ENCODE results near the gene OR4D2. TPM values are rescaled to one million over a fixed set of nuclear protein-coding genes. Genes with fewer than 3 reads are reported as not detected.
"Not testable (repeated sequence)": the region's sequence is repeated elsewhere in the genome, so short reads cannot be mapped to it uniquely, and the experiment has no call there.

Gene OR4D2
- not detected in 2 replicates for total RNA-seq (2014; rRNA removed; shearing (Covaris generic); ENCODE audit: low replicate concordance)

DNA sequence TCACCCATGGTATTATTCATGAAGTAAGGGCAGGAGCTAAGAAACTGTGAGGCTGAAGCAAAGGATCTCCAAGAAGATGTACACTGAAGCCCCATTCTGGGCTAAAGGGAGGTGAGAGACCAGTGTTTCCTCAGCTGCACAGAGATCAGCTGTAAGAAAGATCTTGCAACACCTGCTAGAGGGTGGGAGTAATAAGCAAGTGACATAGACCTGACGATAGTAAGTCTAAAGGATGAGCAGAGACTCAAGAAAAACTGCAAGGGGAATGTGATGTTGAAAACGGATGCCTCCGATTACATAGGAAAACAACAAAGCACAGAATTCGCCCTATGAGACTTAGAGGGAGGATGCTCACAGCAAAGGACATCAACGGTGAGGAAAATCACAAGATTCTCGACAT, at the start of gene OR4D2:
Gene OR4D2 (plus strand): TSS at position 301 of the 400 bp plus-strand sequence. CDS start 2,674 bp downstream, outside the sequence.
- H3K27me3 ChIP-seq (ENCODE audit: low read length), result no peaks in the 10 kb centered on the region
- H3K9ac ChIP-seq (ENCODE audit: low read length), result no peak within 1 kb of the TSS
- no peaks in the 10 kb centered on the region for H3K9me3 ChIP-seq (ENCODE audit: low read length)
- H4K20me1 ChIP-seq (ENCODE audit: insufficient read depth, low read depth, low read length), result no peaks in the 10 kb centered on the region
- no peak within 1 kb of the TSS for H2AFZ ChIP-seq (ENCODE audit: low read length)
- no peak within 1 kb of the TSS for H3K27ac ChIP-seq (ENCODE audit: low read length)
- no peaks in the 10 kb centered on the region for H3K4me1 ChIP-seq (ENCODE audit: low read length)
- no peak within 1 kb of the TSS for H3K4me3 ChIP-seq (ENCODE audit: low read length)
- H3K79me2 ChIP-seq (ENCODE audit: low read length), result no peaks in the 10 kb centered on the region
- no peaks in the 10 kb centered on the region for H3K9me2 ChIP-seq (replicated peaks; ENCODE audit: insufficient read depth, low read length)
- no peaks in the 10 kb centered on the region for H3K36me3 ChIP-seq (ENCODE audit: insufficient read depth, low read length)
- DNase-seq, result no peak
- H3K4me2 ChIP-seq (ENCODE audit: low read depth, low read length, poor library complexity, severe bottlenecking), result no peak within 1 kb of the TSS

DNA sequence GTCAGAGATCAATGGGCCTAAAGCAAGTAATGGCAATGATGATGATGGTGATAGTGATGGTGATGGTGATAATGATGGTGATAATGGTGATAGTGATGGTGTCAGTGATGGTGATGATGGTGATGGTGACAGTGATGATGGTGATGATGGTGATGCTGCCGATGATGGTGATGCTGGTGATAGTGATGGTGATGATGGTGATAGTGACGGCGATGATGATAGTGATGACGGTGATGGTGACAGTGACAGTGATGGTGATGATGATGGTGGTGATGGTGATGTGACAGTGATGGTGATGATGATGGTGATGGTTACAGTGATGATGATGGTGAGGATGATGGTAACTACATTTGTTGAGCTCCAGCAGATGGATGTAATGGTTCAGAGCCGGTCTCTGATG, 49.4 kb upstream of the OR4D2 start:
- Histone ChIP-seq H3K4me2 (ENCODE audit: low read depth, low read length, poor library complexity, severe bottlenecking) (no peak overlapping the region), H4K20me1 (ENCODE audit: insufficient read depth, low read depth, low read length) (no peaks in the 10 kb centered on the region), H2AFZ (ENCODE audit: low read length) (no peak overlapping the region), H3K79me2 (ENCODE audit: low read length) (no peaks in the 10 kb centered on the region), H3K9ac (ENCODE audit: low read length) (no peak overlapping the region), H3K27ac (ENCODE audit: low read length) (no peak overlapping the region), H3K4me3 (ENCODE audit: low read length) (no peak overlapping the region), H3K9me3 (ENCODE audit: low read length) (no peaks in the 10 kb centered on the region), H3K36me3 (ENCODE audit: insufficient read depth, low read length) (no peaks in the 10 kb centered on the region), H3K9me2 (replicated peaks; ENCODE audit: insufficient read depth, low read length) (no peaks in the 10 kb centered on the region), H3K4me1 (ENCODE audit: low read length) (no peaks in the 10 kb centered on the region), H3K27me3 (ENCODE audit: low read length) (no peaks in the 10 kb centered on the region)
- DNase-seq, result no peak

DNA sequence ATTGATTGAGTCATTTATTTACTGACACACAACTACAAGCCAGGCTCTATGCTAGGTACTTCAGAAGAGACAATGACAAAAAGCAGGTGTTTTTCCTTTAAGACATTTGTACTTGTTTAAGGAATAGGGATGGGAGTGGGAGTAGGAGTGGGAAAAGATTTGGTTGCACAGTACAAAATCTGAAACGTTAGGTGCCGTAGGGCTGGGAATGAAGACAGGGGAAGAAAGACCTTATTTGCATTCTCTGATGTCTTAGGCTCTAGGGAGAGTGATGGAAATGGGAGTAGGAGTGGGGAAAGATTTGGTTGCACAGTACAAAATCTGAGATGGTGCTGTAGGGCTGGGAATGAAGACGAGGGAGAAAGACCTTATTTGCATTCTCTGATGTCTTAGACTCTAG, 47.3 kb upstream of the OR4D2 start:
- H3K27me3 ChIP-seq (ENCODE audit: low read length), result no peaks in the 10 kb centered on the region
- H3K4me1 ChIP-seq (ENCODE audit: low read length), result no peaks in the 10 kb centered on the region
- no peaks in the 10 kb centered on the region for H3K36me3 ChIP-seq (ENCODE audit: insufficient read depth, low read length)
- no peaks in the 10 kb centered on the region for H3K79me2 ChIP-seq (ENCODE audit: low read length)
- no peak overlapping the region for H3K27ac ChIP-seq (ENCODE audit: low read length)
- no peaks in the 10 kb centered on the region for H3K9me2 ChIP-seq (replicated peaks; ENCODE audit: insufficient read depth, low read length)
- no peak overlapping the region for H3K4me2 ChIP-seq (ENCODE audit: low read depth, low read length, poor library complexity, severe bottlenecking)
- DNase-seq, result peak; percentile 24
- no peaks in the 10 kb centered on the region for H4K20me1 ChIP-seq (ENCODE audit: insufficient read depth, low read depth, low read length)
- no peaks in the 10 kb centered on the region for H3K9me3 ChIP-seq (ENCODE audit: low read length)
- no peak overlapping the region for H3K9ac ChIP-seq (ENCODE audit: low read length)
- H2AFZ ChIP-seq (ENCODE audit: low read length), result no peak overlapping the region
- H3K4me3 ChIP-seq (ENCODE audit: low read length), result no peak overlapping the region

DNA sequence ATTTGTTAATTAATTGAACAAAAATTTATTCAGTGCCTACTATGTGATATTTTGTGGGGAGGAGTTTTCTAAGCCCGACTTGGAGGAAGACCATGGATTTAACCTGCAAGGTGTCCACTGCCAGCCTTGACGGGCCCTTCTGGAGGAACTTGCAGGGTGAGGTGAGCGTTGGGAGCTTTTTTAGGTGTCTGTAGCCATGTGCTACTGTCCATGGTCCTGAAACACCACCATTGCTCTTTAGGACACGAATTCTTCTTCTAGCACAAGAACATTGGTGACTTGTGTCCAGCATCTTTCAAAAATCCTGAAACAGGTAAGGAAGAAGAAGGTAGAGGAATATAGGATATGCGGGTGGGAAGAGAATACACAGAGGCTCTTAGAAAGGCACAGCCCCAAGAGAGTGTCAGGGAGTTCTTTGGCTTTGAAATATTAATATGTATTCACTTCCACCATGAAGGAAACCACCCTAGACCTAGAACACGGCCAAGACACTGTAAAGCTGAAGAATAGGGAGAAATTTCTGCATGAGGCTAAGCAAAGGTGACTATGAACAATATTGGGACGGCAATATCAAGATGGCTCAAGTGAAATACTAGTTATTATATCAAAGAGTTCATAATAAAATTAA, 46.5 kb upstream of the OR4D2 start:
- no peak overlapping the region for H2AFZ ChIP-seq (ENCODE audit: low read length)
- no peaks in the 10 kb centered on the region for H3K9me2 ChIP-seq (replicated peaks; ENCODE audit: insufficient read depth, low read length)
- H3K9me3 ChIP-seq (ENCODE audit: low read length), result no peaks in the 10 kb centered on the region
- H3K9ac ChIP-seq (ENCODE audit: low read length), result no peak overlapping the region
- no peaks in the 10 kb centered on the region for H3K79me2 ChIP-seq (ENCODE audit: low read length)
- H3K4me3 ChIP-seq (ENCODE audit: low read length), result no peak overlapping the region
- peak; percentile 83 for DNase-seq
- 0 out of 2 replicates have a peak, but pooled peaks cover under 1% of the 10 kb centered on the region for H3K27me3 ChIP-seq (ENCODE audit: low read length)
- no peak overlapping the region for H3K27ac ChIP-seq (ENCODE audit: low read length)
- no peaks in the 10 kb centered on the region for H3K36me3 ChIP-seq (ENCODE audit: insufficient read depth, low read length)
- no peak overlapping the region for H3K4me2 ChIP-seq (ENCODE audit: low read depth, low read length, poor library complexity, severe bottlenecking)
- H4K20me1 ChIP-seq (ENCODE audit: insufficient read depth, low read depth, low read length), result no peaks in the 10 kb centered on the region
- H3K4me1 ChIP-seq (ENCODE audit: low read length), result no peaks in the 10 kb centered on the region

DNA sequence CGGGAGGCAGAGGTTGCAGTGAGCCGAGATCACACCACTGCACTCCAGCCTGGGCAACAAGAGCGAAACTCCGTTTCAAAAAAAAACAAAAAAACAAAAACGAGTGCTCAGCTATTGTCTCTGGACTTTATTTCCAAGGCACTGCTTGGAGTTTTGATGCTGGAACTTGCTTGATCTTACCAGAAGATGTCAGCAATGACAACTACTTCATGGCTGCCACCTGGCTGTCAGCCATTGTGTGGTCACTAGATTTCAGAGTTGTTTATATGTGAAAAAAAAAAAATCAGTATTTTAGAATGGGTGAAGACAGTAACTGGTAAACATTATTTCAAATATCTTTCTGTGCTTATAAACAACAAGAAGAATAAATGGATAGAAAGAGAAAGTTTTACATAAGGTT, 44.9 kb upstream of the OR4D2 start:
- Histone ChIP-seq H3K4me3 (ENCODE audit: low read length) (no peak overlapping the region), H3K79me2 (ENCODE audit: low read length) (no peaks in the 10 kb centered on the region), H3K9me2 (replicated peaks; ENCODE audit: insufficient read depth, low read length) (no peaks in the 10 kb centered on the region), H3K27me3 (ENCODE audit: low read length) (0 out of 2 replicates have a peak, but pooled peaks cover 2% of the 10 kb centered on the region), H3K4me1 (ENCODE audit: low read length) (no peaks in the 10 kb centered on the region), H3K27ac (ENCODE audit: low read length) (no peak overlapping the region), H2AFZ (ENCODE audit: low read length) (no peak overlapping the region), H4K20me1 (ENCODE audit: insufficient read depth, low read depth, low read length) (no peaks in the 10 kb centered on the region), H3K4me2 (ENCODE audit: low read depth, low read length, poor library complexity, severe bottlenecking) (no peak overlapping the region), H3K9ac (ENCODE audit: low read length) (no peak overlapping the region), H3K9me3 (ENCODE audit: low read length) (no peaks in the 10 kb centered on the region), H3K36me3 (ENCODE audit: insufficient read depth, low read length) (no peaks in the 10 kb centered on the region)
- DNase-seq, result peak; percentile 61

DNA sequence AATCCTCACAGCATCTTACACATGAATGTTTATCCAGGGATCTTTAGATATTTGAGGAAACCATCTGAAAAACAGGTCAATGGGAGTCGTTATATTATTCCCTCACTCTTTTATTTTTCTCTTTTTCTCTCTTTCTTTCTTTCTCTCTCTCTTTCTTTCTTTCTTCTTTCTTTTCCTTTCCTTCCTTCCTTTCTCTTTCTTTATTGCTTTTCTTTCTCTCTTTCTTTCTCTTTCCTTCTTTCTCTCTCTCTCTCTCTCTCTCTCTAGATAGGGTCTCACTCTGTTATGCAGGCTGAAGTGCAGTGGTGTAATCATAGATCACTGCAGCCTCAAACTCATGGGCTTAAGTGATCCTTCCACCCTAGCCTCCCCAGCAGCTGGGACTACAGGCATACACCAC, 38.9 kb upstream of the OR4D2 start:
- DNase-seq, result no peak
- Histone ChIP-seq H3K9ac (ENCODE audit: low read length) (no peak overlapping the region), H2AFZ (ENCODE audit: low read length) (no peak overlapping the region), H3K27ac (ENCODE audit: low read length) (no peak overlapping the region), H3K4me2 (ENCODE audit: low read depth, low read length, poor library complexity, severe bottlenecking) (no peak overlapping the region), H4K20me1 (ENCODE audit: insufficient read depth, low read depth, low read length) (no peaks in the 10 kb centered on the region), H3K79me2 (ENCODE audit: low read length) (no peaks in the 10 kb centered on the region), H3K36me3 (ENCODE audit: insufficient read depth, low read length) (no peaks in the 10 kb centered on the region), H3K27me3 (ENCODE audit: low read length) (0 out of 2 replicates have a peak, but pooled peaks cover 2% of the 10 kb centered on the region), H3K4me1 (ENCODE audit: low read length) (no peaks in the 10 kb centered on the region), H3K9me3 (ENCODE audit: low read length) (peaks cover 4% of the 10 kb centered on the region), H3K4me3 (ENCODE audit: low read length) (no peak overlapping the region), H3K9me2 (replicated peaks; ENCODE audit: insufficient read depth, low read length) (no peaks in the 10 kb centered on the region)

DNA sequence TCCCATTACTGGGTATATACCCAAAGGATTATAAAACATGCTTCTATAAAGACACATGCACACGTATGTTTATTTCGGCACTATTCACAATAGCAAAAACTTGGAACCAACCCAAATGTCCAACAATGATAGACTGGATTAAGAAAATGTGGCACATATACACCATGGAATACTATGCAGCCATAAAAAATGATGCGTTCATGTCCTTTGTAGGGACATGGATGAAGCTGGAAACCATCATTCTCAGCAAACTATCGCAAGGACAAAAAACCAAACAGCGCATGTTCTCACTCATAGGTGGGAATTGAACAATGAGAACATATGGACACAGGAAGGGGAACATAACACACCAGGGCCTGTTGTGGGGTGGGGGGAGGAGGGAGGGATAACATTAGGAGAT, 34.1 kb upstream of the OR4D2 start:
- not testable (repeated sequence) for H3K36me3 ChIP-seq (ENCODE audit: insufficient read depth, low read length); H3K9me2 ChIP-seq (replicated peaks; ENCODE audit: insufficient read depth, low read length); H3K4me1 ChIP-seq (ENCODE audit: low read length); H3K9me3 ChIP-seq (ENCODE audit: low read length); H3K79me2 ChIP-seq (ENCODE audit: low read length); H3K4me3 ChIP-seq (ENCODE audit: low read length); H2AFZ ChIP-seq (ENCODE audit: low read length); H4K20me1 ChIP-seq (ENCODE audit: insufficient read depth, low read depth, low read length); H3K27me3 ChIP-seq (ENCODE audit: low read length); H3K9ac ChIP-seq (ENCODE audit: low read length); H3K27ac ChIP-seq (ENCODE audit: low read length); H3K4me2 ChIP-seq (ENCODE audit: low read depth, low read length, poor library complexity, severe bottlenecking); DNase-seq

DNA sequence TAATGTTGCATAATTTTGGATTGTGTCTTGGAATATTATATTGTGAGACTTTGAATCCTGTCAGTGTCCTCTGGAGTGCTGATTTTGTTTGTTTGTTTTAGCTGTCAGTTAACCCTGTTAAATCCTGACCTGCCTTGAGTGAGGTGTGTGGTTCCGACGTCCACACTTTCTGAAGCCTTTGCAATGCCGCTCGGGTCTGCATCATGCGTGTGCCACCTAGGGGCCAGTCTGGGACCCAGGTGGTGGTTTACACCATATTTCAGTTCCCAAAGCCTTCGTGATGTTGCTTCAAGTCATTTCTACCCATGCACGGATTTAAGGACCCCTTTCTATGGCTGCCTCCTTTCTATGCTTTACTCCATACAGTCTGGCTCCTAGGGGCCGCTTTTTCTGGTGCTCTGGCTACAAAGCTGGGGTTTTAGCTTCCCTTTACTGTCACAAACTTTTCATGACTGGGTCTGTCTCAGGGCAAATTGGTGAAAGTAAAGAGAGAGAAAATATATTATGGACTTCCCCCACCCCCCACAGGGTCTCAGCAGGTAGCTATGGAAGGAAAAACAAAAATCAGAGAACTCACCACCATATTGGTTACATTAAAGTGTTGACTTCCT, 30.0 kb upstream of the OR4D2 start:
- H3K36me3 ChIP-seq (ENCODE audit: insufficient read depth, low read length), result no peaks in the 10 kb centered on the region

More for the DNA sequence above, 30.0 kb upstream of the OR4D2 start:
- no peaks in the 10 kb centered on the region for H4K20me1 ChIP-seq (ENCODE audit: insufficient read depth, low read depth, low read length)
- no peaks in the 10 kb centered on the region for H3K9me3 ChIP-seq (ENCODE audit: low read length)
- no peak overlapping the region for H3K4me3 ChIP-seq (ENCODE audit: low read length)
- no peak overlapping the region for H2AFZ ChIP-seq (ENCODE audit: low read length)
- H3K9ac ChIP-seq (ENCODE audit: low read length), result no peak overlapping the region
- H3K27me3 ChIP-seq (ENCODE audit: low read length), result 0 out of 2 replicates have a peak, but pooled peaks cover 4% of the 10 kb centered on the region
- H3K79me2 ChIP-seq (ENCODE audit: low read length), result no peaks in the 10 kb centered on the region
- peak; percentile 71 for DNase-seq
- no peak overlapping the region for H3K27ac ChIP-seq (ENCODE audit: low read length)
- no peak overlapping the region for H3K4me2 ChIP-seq (ENCODE audit: low read depth, low read length, poor library complexity, severe bottlenecking)
- no peaks in the 10 kb centered on the region for H3K4me1 ChIP-seq (ENCODE audit: low read length)
- no peaks in the 10 kb centered on the region for H3K9me2 ChIP-seq (replicated peaks; ENCODE audit: insufficient read depth, low read length)
